Epithelial cell of proximal tubule (primary cell): ENCODE data around the gene KRTAP12-3. TPM values are rescaled to one million over a fixed set of nuclear protein-coding genes. Genes with fewer than 3 reads are reported as not detected.

ENCODE experiments used
- DNase-seq: peaks from one replicate; pipeline ENCODE4 v3.0.0-alpha.2; 2011; ENCODE audit warnings: low read depth
- H3K4me3 ChIP-seq: 2 replicates; pipeline ENCODE4 v1.5.1; 2011; ENCODE audit warnings: low read depth, mild to moderate bottlenecking, low read length
- total RNA-seq: library from RNA; depleted of rRNA; stranded (reverse); fragments of >200 nt; gene quantifications from 2 replicates; pipeline ENCODE4 v1.2.3, GENCODE V29; 2015
- TF ChIP-seq, protein P1 (sequence below): conservative IDR thresholded peaks from 2 replicates; pipeline ENCODE4 v1.5.1; 2012; ENCODE audit warnings: low read depth, mild to moderate bottlenecking, low read length

Gene KRTAP12-3
- total RNA-seq, 1 donor from 2014 or later: not detected

DNA sequence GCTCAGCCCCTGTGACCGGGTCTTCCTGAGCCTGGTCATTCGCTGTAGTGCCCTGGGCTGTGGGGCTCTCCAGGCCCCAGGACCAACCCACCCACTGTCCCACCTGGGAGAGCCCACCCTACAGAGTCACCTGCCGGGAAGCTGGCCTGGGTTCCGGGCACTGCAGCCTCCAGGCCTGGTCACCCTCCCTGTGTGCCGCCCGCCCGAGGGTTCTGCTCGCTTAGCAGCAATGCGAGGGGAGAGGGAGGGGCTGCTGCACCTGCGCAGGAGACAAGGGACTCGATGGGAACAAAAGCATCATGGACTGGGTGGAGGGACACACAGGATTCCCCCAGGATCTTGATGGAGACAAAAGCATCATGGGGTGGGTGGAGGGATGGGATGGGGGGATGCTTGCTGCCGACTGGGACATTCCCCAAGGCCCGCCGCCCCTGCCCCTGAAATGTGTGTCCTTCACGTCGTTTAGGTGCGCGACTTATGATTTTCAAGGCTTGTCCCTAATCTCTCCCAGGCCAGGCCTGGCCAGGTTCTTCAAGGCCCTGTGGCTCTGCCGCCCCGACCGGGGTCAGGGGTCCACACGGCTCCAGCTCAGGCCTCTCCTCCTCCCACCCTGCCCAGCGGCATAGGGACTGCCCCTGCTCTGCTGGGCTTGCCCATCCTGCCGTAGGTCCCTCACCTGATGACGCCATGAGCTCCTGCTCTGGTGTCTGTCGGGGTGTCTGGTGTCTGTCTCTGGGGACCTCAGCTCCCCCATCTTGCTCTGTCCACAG is 44.2 kb upstream of the KRTAP12-3 start:
- TF ChIP-seq, protein P1, sequence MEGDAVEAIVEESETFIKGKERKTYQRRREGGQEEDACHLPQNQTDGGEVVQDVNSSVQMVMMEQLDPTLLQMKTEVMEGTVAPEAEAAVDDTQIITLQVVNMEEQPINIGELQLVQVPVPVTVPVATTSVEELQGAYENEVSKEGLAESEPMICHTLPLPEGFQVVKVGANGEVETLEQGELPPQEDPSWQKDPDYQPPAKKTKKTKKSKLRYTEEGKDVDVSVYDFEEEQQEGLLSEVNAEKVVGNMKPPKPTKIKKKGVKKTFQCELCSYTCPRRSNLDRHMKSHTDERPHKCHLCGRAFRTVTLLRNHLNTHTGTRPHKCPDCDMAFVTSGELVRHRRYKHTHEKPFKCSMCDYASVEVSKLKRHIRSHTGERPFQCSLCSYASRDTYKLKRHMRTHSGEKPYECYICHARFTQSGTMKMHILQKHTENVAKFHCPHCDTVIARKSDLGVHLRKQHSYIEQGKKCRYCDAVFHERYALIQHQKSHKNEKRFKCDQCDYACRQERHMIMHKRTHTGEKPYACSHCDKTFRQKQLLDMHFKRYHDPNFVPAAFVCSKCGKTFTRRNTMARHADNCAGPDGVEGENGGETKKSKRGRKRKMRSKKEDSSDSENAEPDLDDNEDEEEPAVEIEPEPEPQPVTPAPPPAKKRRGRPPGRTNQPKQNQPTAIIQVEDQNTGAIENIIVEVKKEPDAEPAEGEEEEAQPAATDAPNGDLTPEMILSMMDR: no peak
- no peak overlapping the region for H3K4me3 ChIP-seq
- DNase-seq: no peak

DNA sequence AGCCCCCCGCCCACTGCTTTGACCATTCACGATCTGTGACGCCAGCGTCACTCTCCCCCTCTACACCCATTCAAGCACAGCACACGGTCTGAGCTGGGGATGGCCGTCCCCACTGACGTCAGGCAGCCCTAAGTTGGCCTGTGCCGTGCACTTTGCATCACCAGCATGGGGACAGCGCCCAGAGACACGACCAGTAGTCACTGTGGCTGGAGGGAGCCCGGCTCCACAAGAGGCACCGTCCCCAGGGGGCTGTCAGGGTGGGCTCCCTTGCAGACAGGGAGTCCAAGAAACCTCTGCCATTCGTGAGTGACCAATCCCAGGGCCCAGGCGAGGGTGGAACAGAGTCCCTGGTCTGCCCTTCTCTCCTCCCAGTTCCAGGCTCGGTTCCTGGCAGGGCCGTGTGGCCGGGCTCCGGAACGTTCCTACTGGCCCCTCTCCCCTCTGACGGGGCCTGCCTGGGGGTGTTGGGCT is 43.5 kb upstream of the KRTAP12-3 start:
- TF ChIP-seq, protein P1: no peak
- H3K4me3 ChIP-seq: no peak overlapping the region
- DNase-seq: no peak

DNA sequence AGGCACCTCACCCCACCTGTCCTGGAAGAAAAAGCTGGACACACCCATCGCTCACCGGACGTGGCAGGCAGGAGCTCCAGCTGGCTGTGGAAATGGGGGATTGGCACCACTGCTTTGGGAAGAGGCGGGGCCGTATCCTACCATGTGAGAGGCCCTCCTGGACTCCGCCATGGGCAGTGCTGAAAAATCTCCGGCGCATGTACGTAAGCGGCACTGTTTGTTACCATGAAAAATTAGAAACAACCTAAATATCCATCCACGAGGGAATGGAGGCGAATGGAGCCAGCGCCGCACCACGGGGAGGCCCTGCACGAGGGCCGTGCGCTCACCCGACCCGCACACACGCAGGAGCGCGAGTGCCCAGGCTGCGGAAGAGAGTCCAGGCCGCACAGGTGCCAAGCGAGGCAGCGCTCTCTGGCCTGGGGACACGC is 42.8 kb upstream of the KRTAP12-3 start:
- H3K4me3 ChIP-seq: no peak overlapping the region
- TF ChIP-seq, protein P1: no peak
- DNase-seq: no peak

DNA sequence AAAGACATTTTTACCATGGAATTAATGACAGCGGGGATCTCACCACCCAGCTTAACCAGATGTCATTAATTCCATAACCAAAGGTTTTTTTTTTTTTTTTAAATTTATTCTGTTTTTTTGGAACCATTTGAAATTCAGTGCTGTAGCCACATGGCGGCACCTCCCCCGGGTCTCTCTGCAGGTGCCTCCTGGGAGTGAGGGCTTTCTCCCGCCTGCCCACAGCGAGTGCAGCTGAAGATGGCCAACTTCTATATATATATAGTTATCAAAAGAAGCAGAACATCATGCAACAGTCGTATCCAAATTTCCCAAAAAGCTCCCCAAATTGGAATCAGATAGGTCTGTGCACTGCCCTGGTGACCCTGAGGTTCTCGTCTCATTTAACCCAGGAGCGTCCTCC is 42.3 kb upstream of the KRTAP12-3 start:
- H3K4me3 ChIP-seq: no peak overlapping the region
- DNase-seq: no peak
- TF ChIP-seq, protein P1: no peak

DNA sequence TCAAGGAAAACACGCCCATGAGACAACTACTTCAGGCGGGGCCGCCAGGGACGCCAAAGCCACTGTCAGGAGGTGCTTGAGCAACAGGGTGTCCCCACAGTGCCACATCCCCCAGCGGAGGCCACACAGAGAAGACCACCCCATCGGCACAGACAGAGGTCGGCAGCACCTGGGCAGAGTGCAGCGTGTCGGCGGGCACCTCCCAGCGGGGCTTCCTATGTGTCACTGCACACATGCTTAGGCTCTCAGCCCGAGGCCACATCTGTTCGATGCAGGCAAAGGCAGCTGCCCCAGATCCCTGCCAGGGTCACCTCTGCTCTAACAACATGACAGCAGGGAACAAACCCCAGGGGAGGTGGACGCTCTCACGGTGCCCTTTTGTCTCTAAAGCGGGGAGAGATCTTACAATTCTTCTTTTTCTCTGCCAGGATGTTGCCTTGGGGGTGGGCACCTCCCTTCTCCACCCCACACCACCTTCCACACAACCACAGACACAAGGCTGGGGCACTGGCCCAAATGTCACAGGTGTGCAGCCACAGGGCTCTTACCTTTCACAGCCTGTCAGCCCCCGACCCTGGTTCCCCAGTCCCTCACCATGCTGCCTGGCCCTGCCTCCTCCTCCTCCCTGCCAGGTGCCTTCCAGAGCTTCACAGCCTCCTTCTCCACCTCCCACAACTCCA is 41.7 kb upstream of the KRTAP12-3 start:
- DNase-seq: no peak
- no peak overlapping the region for H3K4me3 ChIP-seq
- TF ChIP-seq, protein P1: no peak

DNA sequence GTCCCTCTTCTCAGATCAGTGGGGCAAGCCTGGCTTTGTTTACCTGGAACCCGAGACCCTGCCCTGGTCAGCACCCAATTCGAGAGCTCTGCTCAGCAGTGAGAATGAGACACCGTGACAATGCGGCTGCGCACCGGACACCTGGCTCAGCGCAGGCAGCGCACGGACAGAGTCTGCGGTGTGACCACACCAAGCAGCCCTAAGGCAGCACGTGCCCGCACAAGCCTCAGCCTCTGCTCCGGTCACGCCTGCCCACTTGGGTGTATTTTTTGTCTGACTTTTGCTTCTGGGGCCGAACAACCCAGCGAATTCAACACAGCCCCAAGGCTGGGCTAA is 41.2 kb upstream of the KRTAP12-3 start:
- TF ChIP-seq, protein P1: no peak
- H3K4me3 ChIP-seq: no peak overlapping the region
- no peak for DNase-seq

DNA sequence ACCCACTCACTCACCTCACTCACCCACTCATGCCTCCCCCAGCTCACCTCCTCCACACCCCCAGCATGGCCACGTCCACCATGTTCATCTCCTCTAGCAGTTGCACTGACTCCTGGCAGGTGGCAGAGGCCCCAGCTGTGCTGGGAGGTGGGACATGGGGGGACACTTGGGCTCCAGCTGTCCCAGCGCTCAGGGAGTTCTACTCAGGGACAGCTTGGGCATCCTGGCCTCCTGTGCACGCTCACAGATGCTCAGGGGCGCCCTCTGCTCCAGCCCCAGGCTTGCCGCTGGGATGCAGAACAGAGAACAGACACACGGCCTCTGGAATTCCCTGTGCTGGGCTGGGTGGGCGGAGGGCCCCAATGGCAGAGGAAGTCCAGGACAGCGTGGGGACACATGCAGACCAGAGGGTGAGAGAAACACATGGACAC is 40.6 kb upstream of the KRTAP12-3 start:
- TF ChIP-seq, protein P1: no peak
- DNase-seq: no peak
- H3K4me3 ChIP-seq: no peak overlapping the region
